H9 (cell line): Measurements from ENCODE around the gene DNAAF2. TPM values are rescaled to one million over a fixed set of nuclear protein-coding genes. Genes with fewer than 3 reads are reported as not detected.

Experiments
- DNase-seq: peaks from one replicate; pipeline ENCODE4 v3.0.0-alpha.2; 2017
- H2AFZ ChIP-seq: one replicate; pipeline ENCODE4 v1.6.1; 2013; ENCODE audit warnings: mild to moderate bottlenecking, low read length, control low read depth, moderate library complexity
- H2AK5ac ChIP-seq: 2 replicates; pipeline ENCODE4 v1.6.1; 2013; ENCODE audit warnings: low read length, control low read depth, mixed read lengths; ENCODE audit not compliant: insufficient read length
- H2BK120ac ChIP-seq: one replicate; pipeline ENCODE4 v1.6.1; 2013; ENCODE audit warnings: low read depth, mild to moderate bottlenecking, low read length, control low read depth, inconsistent platforms; ENCODE audit not compliant: poor library complexity, severe bottlenecking
- H2BK12ac ChIP-seq: 2 replicates; pipeline ENCODE4 v1.6.1; 2013; ENCODE audit warnings: low read length, control low read depth, mixed read lengths, low read depth; ENCODE audit not compliant: insufficient read length
- H2BK15ac ChIP-seq: 2 replicates; pipeline ENCODE4 v1.6.1; 2013; ENCODE audit warnings: low read depth, low read length, control low read depth
- H2BK20ac ChIP-seq: one replicate; pipeline ENCODE4 v1.6.1; 2013; ENCODE audit warnings: low read depth, mild to moderate bottlenecking, low read length, control low read depth, inconsistent platforms; ENCODE audit not compliant: poor library complexity, severe bottlenecking
- H2BK5ac ChIP-seq: 2 replicates; pipeline ENCODE4 v1.6.1; 2013; ENCODE audit warnings: low read length, control low read depth, mixed read lengths; ENCODE audit not compliant: insufficient read length
- H3K14ac ChIP-seq: 2 replicates; pipeline ENCODE4 v1.6.1; 2013; ENCODE audit warnings: low read length, control low read depth; ENCODE audit not compliant: insufficient read depth
- H3K18ac ChIP-seq: 2 replicates; pipeline ENCODE4 v1.6.1; 2013; ENCODE audit warnings: low read depth, mild to moderate bottlenecking, mixed read lengths, low read length, control low read depth; ENCODE audit not compliant: insufficient read length
- H3K23ac ChIP-seq: 2 replicates; pipeline ENCODE4 v1.6.1; 2013; ENCODE audit warnings: low read length, control low read depth, mixed read lengths, low read depth; ENCODE audit not compliant: insufficient read length
- H3K23me2 ChIP-seq: 2 replicates; pipeline ENCODE4 v1.6.1; 2013; ENCODE audit warnings: low read depth, mild to moderate bottlenecking, mixed read lengths, low read length, control low read depth; ENCODE audit not compliant: insufficient read length, poor library complexity, severe bottlenecking
- H3K27ac ChIP-seq: 2 replicates; pipeline ENCODE4 v1.5.1; 2013; ENCODE audit warnings: low read length, control low read depth, mixed read lengths, low read depth; ENCODE audit not compliant: insufficient read length
- H3K27me3 ChIP-seq: 2 replicates; pipeline ENCODE4 v1.6.1; 2013; ENCODE audit warnings: low read length, control low read depth, inconsistent platforms; ENCODE audit not compliant: insufficient read depth
- H3K4ac ChIP-seq: 2 replicates; pipeline ENCODE4 v1.6.1; 2013; ENCODE audit warnings: low read depth, mild to moderate bottlenecking, control low read depth, inconsistent platforms, low read length, moderate library complexity
- H3K4me1 ChIP-seq: 2 replicates; pipeline ENCODE4 v1.6.1; 2013; ENCODE audit warnings: low read length, control low read depth, inconsistent platforms; ENCODE audit not compliant: insufficient read depth
- H3K4me2 ChIP-seq: 2 replicates; pipeline ENCODE4 v1.6.1; 2013; ENCODE audit warnings: low read length, control low read depth, mixed read lengths; ENCODE audit not compliant: insufficient read length, insufficient read depth
- H3K56ac ChIP-seq: 2 replicates; pipeline ENCODE4 v1.6.1; 2013; ENCODE audit warnings: low read depth, mild to moderate bottlenecking, mixed read lengths, low read length, control low read depth; ENCODE audit not compliant: insufficient read length
- H3K79me1 ChIP-seq: 2 replicates; pipeline ENCODE4 v1.6.1; 2013; ENCODE audit warnings: low read depth, mild to moderate bottlenecking, moderate library complexity, low read length, control low read depth, inconsistent platforms; ENCODE audit not compliant: insufficient read depth, poor library complexity, severe bottlenecking
- H3K79me2 ChIP-seq: 2 replicates; pipeline ENCODE4 v1.6.1; 2013; ENCODE audit warnings: low read length, control low read depth, inconsistent platforms; ENCODE audit not compliant: insufficient read depth
- H3K9ac ChIP-seq: 2 replicates; pipeline ENCODE4 v1.6.1; 2013; ENCODE audit warnings: low read length, control low read depth, mixed read lengths; ENCODE audit not compliant: insufficient read length; ENCODE audit errors: extremely low read depth
- H3K9me3 ChIP-seq: one replicate; pipeline ENCODE4 v1.6.1; 2013; ENCODE audit warnings: low read depth, low read length, inconsistent platforms; ENCODE audit not compliant: control insufficient read depth
- H3T11ph ChIP-seq: one replicate; pipeline ENCODE4 v1.6.1; 2013; ENCODE audit warnings: mild to moderate bottlenecking, low read length, control low read depth, inconsistent platforms
- H4K20me1 ChIP-seq: one replicate; pipeline ENCODE4 v1.6.1; 2013; ENCODE audit not compliant: control insufficient read depth, insufficient read length, insufficient read depth
- H4K5ac ChIP-seq: 2 replicates; pipeline ENCODE4 v1.6.1; 2013; ENCODE audit warnings: low read depth, mild to moderate bottlenecking, mixed read lengths, low read length, control low read depth; ENCODE audit not compliant: insufficient read length
- H4K8ac ChIP-seq: replicated peaks from 2 replicates; pipeline ENCODE4 v1.6.1; 2013; ENCODE audit warnings: low read length, control low read depth, mixed read lengths, low read depth; ENCODE audit not compliant: insufficient read length
- H4K91ac ChIP-seq: 2 replicates; pipeline ENCODE4 v1.6.1; 2013; ENCODE audit warnings: low read depth, mild to moderate bottlenecking, moderate library complexity, mixed read lengths, low read length, control low read depth; ENCODE audit not compliant: insufficient read length
- H3K27ac Mint-ChIP-seq, 3 experiments: 2 replicates in 2 of 3; 3 replicates in 1 of 3; pipeline ENCODE4 v1.8.0; 2020 to 2021; ENCODE audit warnings: mixed read lengths in 3 of 3, mild to moderate bottlenecking in 1 of 3, moderate library complexity in 1 of 3
- H3K27me3 Mint-ChIP-seq: 2 replicates; pipeline ENCODE4 v1.8.0; 2021; ENCODE audit warnings: low read depth, mild to moderate bottlenecking, moderate library complexity, mixed read lengths
- H3K36me3 Mint-ChIP-seq, 3 experiments: 2 replicates in 2 of 3; 3 replicates in 1 of 3; pipeline ENCODE4 v1.8.0; 2020 to 2021; ENCODE audit warnings: low read depth in 3 of 3, mixed read lengths in 3 of 3; ENCODE audit not compliant: insufficient read depth in 1 of 3
- H3K4me1 Mint-ChIP-seq, 2 experiments: 2 replicates each; pipeline ENCODE4 v1.8.0; 2020; ENCODE audit warnings: mixed read lengths in 2 of 2
- H3K4me3 Mint-ChIP-seq, 2 experiments: 2 replicates in 1 of 2; 3 replicates in 1 of 2; pipeline ENCODE4 v1.8.0; 2020 to 2021; ENCODE audit warnings: mild to moderate bottlenecking in 2 of 2, mixed read lengths in 2 of 2, moderate library complexity in 1 of 2
- H3K9me3 Mint-ChIP-seq, 2 experiments: 2 replicates in 1 of 2; 3 replicates in 1 of 2; pipeline ENCODE4 v1.8.0; 2020; ENCODE audit warnings: mild to moderate bottlenecking in 2 of 2, mixed read lengths in 2 of 2, moderate library complexity in 1 of 2
- CTCF ChIP-seq: fragments of 200-600 bp; sonication (generic); conservative IDR thresholded peaks from 3 replicates; pipeline ENCODE4 v1.8.0; 2021; ENCODE audit warnings: antibody characterized with exemption, mild to moderate bottlenecking
- total RNA-seq: library from RNA; stranded (reverse); gene quantifications from 2 replicates; pipeline ENCODE4 v1.2.1, GENCODE V29; 2021

Gene DNAAF2
- total RNA-seq, 1 experiment from 2014 or later: 26.3 TPM

- no peak overlapping the region for H3K4me3 Mint-ChIP-seq
- Histone ChIP-seq H3K79me1 (no peaks in the 10 kb centered on the region), H3K79me2 (no peaks in the 10 kb centered on the region), H4K5ac (no peak overlapping the region), H3K9me3 (no peaks in the 10 kb centered on the region), H2BK15ac (no peak overlapping the region), H4K20me1 (no peaks in the 10 kb centered on the region), H3K14ac (no peak overlapping the region), H3K27ac (no peak overlapping the region), H3K27me3 (no peaks in the 10 kb centered on the region), H3K4me1 (no peaks in the 10 kb centered on the region), H3T11ph (no peak overlapping the region), H2BK12ac (no peak overlapping the region), H3K4me2 (no peak overlapping the region), H2BK120ac (no peak overlapping the region), H3K23ac (no peak overlapping the region), H3K18ac (no peak overlapping the region), H2AK5ac (no peak overlapping the region), H2BK5ac (no peak overlapping the region), H4K91ac (no peak overlapping the region), H2AFZ (no peak overlapping the region), H3K23me2 (no peaks in the 10 kb centered on the region), H3K4ac (no peak overlapping the region), H3K9ac (no peak overlapping the region), H2BK20ac (no peak overlapping the region), H4K8ac (no peak overlapping the region), H3K56ac (no peak overlapping the region)
- DNase-seq: no peak
- peaks cover 13 to 59% (median 52%) of the 10 kb centered on the region in 3 experiments; a peak in 6 of 7 replicates for H3K36me3 Mint-ChIP-seq
- H3K9me3 Mint-ChIP-seq: no peaks in the 10 kb centered on the region
- no peaks in the 10 kb centered on the region for H3K27me3 Mint-ChIP-seq
- TF ChIP-seq CTCF: no peak
- H3K27ac Mint-ChIP-seq: no peak overlapping the region
- H3K4me1 Mint-ChIP-seq: no peaks in the 10 kb centered on the region
These were observed 35.4 kb upstream of the DNAAF2 start for GRCh38 chr14:49670475-49670874.
